IPS-18a (cell line): ENCODE measurements around the gene PPP6C.
"Not testable (repeated sequence)": the region's sequence is repeated elsewhere in the genome, so short reads cannot be mapped to it uniquely, and the experiment has no call there.

Experiments used
- H3K27ac ChIP-seq: one replicate; pipeline ENCODE4 v1.5.1; 2013; ENCODE audit warnings: low read length
- H3K27me3 ChIP-seq: one replicate; pipeline ENCODE4 v1.6.1; 2013; ENCODE audit warnings: mild to moderate bottlenecking, low read length; ENCODE audit not compliant: control insufficient read depth, insufficient read depth
- H3K36me3 ChIP-seq: one replicate; pipeline ENCODE4 v1.6.1; 2013; ENCODE audit warnings: low read depth, low read length; ENCODE audit not compliant: control insufficient read depth
- H3K4me1 ChIP-seq: one replicate; pipeline ENCODE4 v1.6.1; 2013; ENCODE audit warnings: low read depth, low read length; ENCODE audit not compliant: control insufficient read depth
- H3K4me3 ChIP-seq: one replicate; pipeline ENCODE4 v1.5.1; 2013; ENCODE audit warnings: low read length
- H3K9ac ChIP-seq: one replicate; pipeline ENCODE4 v1.6.1; 2013; ENCODE audit warnings: mild to moderate bottlenecking, low read length, moderate library complexity
- H3K9me3 ChIP-seq: one replicate; pipeline ENCODE4 v1.6.1; 2013; ENCODE audit warnings: low read depth, low read length; ENCODE audit not compliant: control insufficient read depth

The PPP6C gene

GRCh38 chr9:125204477-125204876 lies 14.9 kb upstream of the PPP6C start:
- no peaks in the 10 kb centered on the region for H3K27me3 ChIP-seq
- H3K4me3 ChIP-seq = no peak overlapping the region
- H3K27ac ChIP-seq = no peak overlapping the region
- peaks cover 18% of the 10 kb centered on the region for H3K36me3 ChIP-seq
- no peak overlapping the region for H3K9ac ChIP-seq
- H3K4me1 ChIP-seq = no peaks in the 10 kb centered on the region
- no peaks in the 10 kb centered on the region for H3K9me3 ChIP-seq

GRCh38 chr9:125202846-125203618 lies 13.4 kb upstream of the PPP6C start:
- Histone ChIP-seq H3K9ac (no peak overlapping the region), H3K4me3 (no peak overlapping the region), H3K36me3 (peaks cover 16% of the 10 kb centered on the region), H3K9me3 (no peaks in the 10 kb centered on the region), H3K4me1 (no peaks in the 10 kb centered on the region), H3K27me3 (no peaks in the 10 kb centered on the region), H3K27ac (no peak overlapping the region)

- Histone ChIP-seq H3K9ac (peak within 1 kb of the TSS; percentile 80), H3K27ac (no peak within 1 kb of the TSS), H3K27me3 (no peaks in the 10 kb centered on the region), H3K4me1 (no peaks in the 10 kb centered on the region), H3K9me3 (no peaks in the 10 kb centered on the region), H3K4me3 (peak within 1 kb of the TSS; percentile 89), H3K36me3 (peaks cover 5% of the 10 kb centered on the region)
These were observed 10.8 kb upstream of the PPP6C start, which contains the start of gene RABEPK for GRCh38 chr9:125200216-125201047. Gene RABEPK (plus strand): TSS chr9:125200542. CDS start chr9:125203014, 2,472 bp downstream.

- not testable (repeated sequence) for H3K9me3 ChIP-seq, H3K27ac ChIP-seq, H3K4me3 ChIP-seq, H3K4me1 ChIP-seq, H3K9ac ChIP-seq, H3K27me3 ChIP-seq, H3K36me3 ChIP-seq
These were observed 6.0 kb upstream of the PPP6C start for GRCh38 chr9:125195591-125195990.

GRCh38 chr9:125194466-125194865 lies 4.9 kb upstream of the PPP6C start:
- H3K4me1 ChIP-seq, H3K9ac ChIP-seq, H3K4me3 ChIP-seq, H3K9me3 ChIP-seq, H3K27ac ChIP-seq, H3K27me3 ChIP-seq, H3K36me3 ChIP-seq: not testable (repeated sequence)

GRCh38 chr9:125190361-125190801 lies 778 bp upstream of the PPP6C start:
- Histone ChIP-seq H3K27me3 (no peaks in the 10 kb centered on the region), H3K36me3 (no peaks in the 10 kb centered on the region), H3K9ac (peak overlapping the region; percentile 97), H3K4me1 (peaks cover 7% of the 10 kb centered on the region), H3K9me3 (no peaks in the 10 kb centered on the region), H3K27ac (peak overlapping the region; percentile 97), H3K4me3 (peak overlapping the region; percentile 98)

GRCh38 chr9:125189011-125189360 lies 617 bp downstream of the PPP6C start:
- H3K27ac ChIP-seq = no peak overlapping the region
- H3K9me3 ChIP-seq = no peaks in the 10 kb centered on the region
- H3K27me3 ChIP-seq = no peaks in the 10 kb centered on the region

GRCh38 chr9:125183561-125183960 lies 6.0 kb downstream of the PPP6C start:
- H3K36me3 ChIP-seq = no peaks in the 10 kb centered on the region
- H3K27ac ChIP-seq = no peak overlapping the region
- H3K27me3 ChIP-seq = no peaks in the 10 kb centered on the region
- no peaks in the 10 kb centered on the region for H3K9me3 ChIP-seq
- no peak overlapping the region for H3K4me3 ChIP-seq
- no peak overlapping the region for H3K9ac ChIP-seq
- no peaks in the 10 kb centered on the region for H3K4me1 ChIP-seq

More at GRCh38 chr9:125189011-125189360, 617 bp downstream of the PPP6C start:
- H3K4me1 ChIP-seq = peaks cover 7% of the 10 kb centered on the region
- H3K9ac ChIP-seq = peak overlapping the region; percentile 86
- H3K4me3 ChIP-seq = peak overlapping the region; percentile 98
- H3K36me3 ChIP-seq = no peaks in the 10 kb centered on the region

- no peaks in the 10 kb centered on the region for H3K9me3 ChIP-seq
- H3K36me3 ChIP-seq = no peaks in the 10 kb centered on the region
- H3K4me1 ChIP-seq = no peaks in the 10 kb centered on the region
- no peak overlapping the region for H3K27ac ChIP-seq
- H3K27me3 ChIP-seq = no peaks in the 10 kb centered on the region
- H3K9ac ChIP-seq = no peak overlapping the region
- no peak overlapping the region for H3K4me3 ChIP-seq
These were observed 6.5 kb downstream of the PPP6C start for GRCh38 chr9:125183054-125183453.

- H3K27ac ChIP-seq = not testable (repeated sequence)
These were observed 7.8 kb downstream of the PPP6C start for GRCh38 chr9:125181756-125182155.

GRCh38 chr9:125180876-125181275 lies 8.7 kb downstream of the PPP6C start:
- no peaks in the 10 kb centered on the region for H3K9me3 ChIP-seq
- no peaks in the 10 kb centered on the region for H3K36me3 ChIP-seq
- H3K4me1 ChIP-seq = no peaks in the 10 kb centered on the region
- H3K27me3 ChIP-seq = no peaks in the 10 kb centered on the region
- H3K4me3 ChIP-seq = no peak overlapping the region
- no peak overlapping the region for H3K9ac ChIP-seq
- no peak overlapping the region for H3K27ac ChIP-seq

More at GRCh38 chr9:125181756-125182155, 7.8 kb downstream of the PPP6C start:
- H3K4me3 ChIP-seq, H3K36me3 ChIP-seq, H3K27me3 ChIP-seq, H3K9me3 ChIP-seq, H3K9ac ChIP-seq, H3K4me1 ChIP-seq: not testable (repeated sequence)
